ENCODE results near the gene RFX4.
A peak's percentile ranks its signal among the peaks of the same experiment; 100 is the strongest.

The RFX4 gene

DNA sequence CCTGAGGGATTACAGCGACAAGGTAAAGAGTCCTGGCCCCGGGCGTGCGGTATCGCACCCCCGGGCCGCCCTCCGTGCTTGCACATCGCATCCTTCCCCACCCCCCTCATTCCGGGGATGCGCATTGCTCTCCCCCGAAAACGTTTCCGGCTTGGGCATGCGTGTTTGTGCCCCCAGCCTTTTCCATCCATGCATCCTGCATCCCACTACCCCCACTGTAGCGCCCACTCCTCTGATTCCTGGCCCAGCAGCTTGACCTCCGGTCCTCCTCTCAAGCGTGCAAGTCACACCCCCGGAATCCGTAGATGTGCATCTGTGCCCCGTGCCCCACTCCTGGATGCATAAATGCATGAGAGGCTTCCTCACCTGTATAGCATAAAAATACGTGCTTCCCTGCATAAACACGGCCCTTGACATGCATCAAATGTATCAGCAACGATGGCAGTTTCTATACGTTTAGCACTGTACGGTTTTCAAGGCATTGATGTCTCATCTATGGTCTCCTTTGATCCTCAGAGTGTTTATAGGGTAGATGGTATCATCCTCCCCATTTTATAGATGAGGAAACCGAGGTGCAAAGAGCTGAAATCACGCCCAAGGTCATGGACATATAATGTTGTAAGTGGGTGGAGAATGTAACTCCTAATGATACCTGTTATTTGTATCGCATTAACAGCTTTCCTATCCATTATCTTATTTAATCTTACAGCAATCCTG lies 192.2 kb downstream of the RFX4 start:
- Histone ChIP-seq H2AFZ (ENCODE audit: low read length, unreplicated experiment) (peak overlapping the region; percentile 87), H3K27ac (ENCODE audit: low read depth, low read length) (peak overlapping the region; percentile 99), H3K27me3 (ENCODE audit: insufficient read depth, low read length) (no peaks in the 10 kb centered on the region), H3K4me1 (ENCODE audit: control insufficient read depth, insufficient read depth, low read length, unreplicated experiment) (peaks cover 11% of the 10 kb centered on the region), H3K4me3 (ENCODE audit: low read depth, low read length) (peak overlapping the region; percentile 91), H3K79me2 (ENCODE audit: control insufficient read depth, insufficient read depth, low read length, unreplicated experiment) (peaks cover 47% of the 10 kb centered on the region), H3K36me3 (ENCODE audit: insufficient read depth, low read length) (no peaks in the 10 kb centered on the region)

DNA sequence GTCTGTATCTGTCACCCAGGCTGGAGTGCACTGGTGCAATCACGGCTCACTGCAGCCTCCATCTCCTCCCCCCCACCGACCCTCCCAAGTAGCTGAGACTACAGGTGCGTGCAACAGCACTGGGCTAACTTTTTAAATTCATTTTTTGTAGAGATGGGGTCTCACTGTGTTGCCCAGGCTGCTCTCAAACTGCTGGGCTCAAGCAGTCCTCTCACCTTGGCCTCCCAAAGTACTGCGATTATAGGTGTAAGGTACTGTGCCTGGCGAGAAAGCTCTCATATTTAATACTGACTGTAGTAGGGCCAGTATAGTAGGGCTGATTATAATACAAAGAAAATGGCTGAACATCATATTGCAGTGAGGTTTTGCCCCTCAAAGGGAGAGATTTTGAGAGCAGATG lies 194.1 kb downstream of the RFX4 start:
- Histone ChIP-seq H3K4me1 (ENCODE audit: control insufficient read depth, insufficient read depth, low read length, unreplicated experiment) (peaks cover 15% of the 10 kb centered on the region), H3K79me2 (ENCODE audit: control insufficient read depth, insufficient read depth, low read length, unreplicated experiment) (peaks cover 65% of the 10 kb centered on the region), H2AFZ (ENCODE audit: low read length, unreplicated experiment) (no peak overlapping the region)

DNA sequence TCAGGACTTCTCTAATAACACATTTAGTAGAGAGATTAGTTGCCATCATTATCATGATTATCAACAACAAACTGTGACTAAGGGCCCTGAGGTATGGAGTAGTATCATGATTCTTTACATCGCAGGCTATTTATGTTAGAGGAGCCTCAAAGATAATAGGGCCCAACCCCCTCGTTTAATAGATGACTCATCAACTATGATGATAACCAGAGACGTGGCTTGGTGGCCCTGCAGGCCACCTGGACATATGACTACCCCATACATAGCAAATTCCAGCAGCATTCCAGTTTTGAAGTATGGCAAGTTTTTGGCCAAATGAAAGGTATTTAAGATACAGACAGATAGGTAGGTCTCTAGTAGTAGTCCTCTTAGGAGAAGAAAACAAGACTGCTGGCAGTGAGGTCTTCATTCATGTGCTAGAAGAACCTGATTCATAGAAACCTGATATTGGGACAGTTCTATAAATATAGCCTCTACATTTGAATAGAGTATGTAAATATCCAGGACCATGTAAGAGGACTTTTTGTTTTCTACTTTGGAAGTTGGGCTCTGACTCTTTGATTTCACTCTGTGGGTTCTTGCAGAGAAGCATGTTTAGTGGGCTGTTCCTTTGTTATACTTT lies 197.3 kb downstream of the RFX4 start:
- Histone ChIP-seq H3K4me1 (ENCODE audit: control insufficient read depth, insufficient read depth, low read length, unreplicated experiment) (peaks cover 25% of the 10 kb centered on the region), H3K4me3 (ENCODE audit: low read depth, low read length) (no peak overlapping the region), H3K27me3 (ENCODE audit: insufficient read depth, low read length) (no peaks in the 10 kb centered on the region), H3K27ac (ENCODE audit: low read depth, low read length) (no peak overlapping the region), H2AFZ (ENCODE audit: low read length, unreplicated experiment) (no peak overlapping the region), H3K36me3 (ENCODE audit: insufficient read depth, low read length) (peaks cover 2% of the 10 kb centered on the region; the same call in 1 of the 2 replicates), H3K79me2 (ENCODE audit: control insufficient read depth, insufficient read depth, low read length, unreplicated experiment) (peaks cover 83% of the 10 kb centered on the region)

More for the DNA sequence above, 194.1 kb downstream of the RFX4 start:
- no peak overlapping the region for H3K4me3 ChIP-seq (ENCODE audit: low read depth, low read length)
- no peaks in the 10 kb centered on the region for H3K27me3 ChIP-seq (ENCODE audit: insufficient read depth, low read length)
- H3K36me3 ChIP-seq (ENCODE audit: insufficient read depth, low read length) = no peaks in the 10 kb centered on the region
- no peak overlapping the region for H3K27ac ChIP-seq (ENCODE audit: low read depth, low read length)

DNA sequence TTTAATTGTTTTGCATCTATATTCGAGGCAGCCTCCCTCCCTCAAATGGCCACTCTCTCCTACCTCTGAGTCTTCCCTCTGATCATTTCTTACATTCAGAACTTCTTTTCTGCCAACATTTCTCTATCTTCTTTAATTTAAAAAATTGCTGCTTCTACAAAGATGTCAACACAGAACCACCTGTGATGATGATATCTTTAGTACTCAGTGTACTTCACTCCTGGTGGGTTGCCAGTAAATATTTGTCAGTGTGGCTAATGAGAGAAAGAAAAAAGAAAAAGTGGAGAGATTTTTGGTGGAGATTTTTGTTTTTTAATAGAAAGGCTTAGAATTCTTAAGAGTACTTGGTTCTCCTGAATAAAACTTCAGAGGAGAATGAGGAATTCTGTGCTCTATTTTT lies 199.8 kb downstream of the RFX4 start:
- Histone ChIP-seq H3K4me3 (ENCODE audit: low read depth, low read length) (no peak overlapping the region), H3K79me2 (ENCODE audit: control insufficient read depth, insufficient read depth, low read length, unreplicated experiment) (peaks cover 58% of the 10 kb centered on the region), H3K36me3 (ENCODE audit: insufficient read depth, low read length) (peaks cover 10% of the 10 kb centered on the region; the same call in 1 of the 2 replicates)

DNA sequence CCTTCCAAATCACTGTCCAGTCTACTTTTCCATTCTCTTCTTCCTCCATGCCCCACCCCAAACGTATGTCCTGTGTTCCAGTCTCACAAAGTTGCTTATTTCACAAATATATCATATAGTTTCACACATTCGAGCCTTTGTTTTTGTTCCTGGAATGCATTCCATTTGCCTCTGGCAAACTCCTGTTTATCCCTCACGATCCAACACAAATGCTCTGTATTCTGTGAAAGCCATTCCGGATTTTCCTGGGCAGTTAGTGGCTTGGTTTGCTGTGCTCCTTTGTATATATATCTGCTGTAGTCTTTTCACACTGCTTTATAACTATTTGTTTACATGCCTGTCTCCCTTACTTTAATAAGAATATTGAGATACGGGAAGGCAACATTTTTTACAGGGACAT lies 200.7 kb downstream of the RFX4 start:
- Histone ChIP-seq H3K36me3 (ENCODE audit: insufficient read depth, low read length) (peaks cover 10% of the 10 kb centered on the region; the same call in 1 of the 2 replicates), H3K27ac (ENCODE audit: low read depth, low read length) (no peak overlapping the region), H3K4me1 (ENCODE audit: control insufficient read depth, insufficient read depth, low read length, unreplicated experiment) (peaks cover 15% of the 10 kb centered on the region), H3K4me3 (ENCODE audit: low read depth, low read length) (peak overlapping the region; percentile 58; the same call in 1 of the 2 replicates), H3K27me3 (ENCODE audit: insufficient read depth, low read length) (no peaks in the 10 kb centered on the region), H3K79me2 (ENCODE audit: control insufficient read depth, insufficient read depth, low read length, unreplicated experiment) (peaks cover 50% of the 10 kb centered on the region), H2AFZ (ENCODE audit: low read length, unreplicated experiment) (no peak overlapping the region)

More for the DNA sequence above, 199.8 kb downstream of the RFX4 start:
- no peak overlapping the region for H3K27ac ChIP-seq (ENCODE audit: low read depth, low read length)
- H2AFZ ChIP-seq (ENCODE audit: low read length, unreplicated experiment) = no peak overlapping the region
- no peaks in the 10 kb centered on the region for H3K27me3 ChIP-seq (ENCODE audit: insufficient read depth, low read length)
- peaks cover 15% of the 10 kb centered on the region for H3K4me1 ChIP-seq (ENCODE audit: control insufficient read depth, insufficient read depth, low read length, unreplicated experiment)

DNA sequence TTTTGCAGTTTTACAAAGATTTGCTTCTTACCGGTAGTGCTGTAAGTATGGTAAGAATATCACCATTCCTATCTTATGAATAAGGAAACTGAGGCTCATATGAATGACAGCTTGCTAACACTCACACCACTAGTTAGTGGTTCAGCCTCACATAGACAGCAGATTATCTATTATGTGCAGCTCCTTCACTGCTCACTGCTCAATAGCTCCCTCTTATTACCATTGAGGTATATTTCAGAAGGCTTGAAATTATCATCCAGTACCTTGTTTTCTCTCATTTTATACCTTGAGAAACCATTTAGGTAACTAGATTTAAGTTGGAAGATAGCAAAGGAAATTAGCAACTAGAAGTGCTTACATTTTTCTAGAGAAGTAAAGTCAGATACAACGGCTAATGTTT lies 207.2 kb downstream of the RFX4 start:
- no peak overlapping the region for H3K4me3 ChIP-seq (ENCODE audit: low read depth, low read length)
- H3K27ac ChIP-seq (ENCODE audit: low read depth, low read length) = no peak overlapping the region
- no peaks in the 10 kb centered on the region for H3K79me2 ChIP-seq (ENCODE audit: control insufficient read depth, insufficient read depth, low read length, unreplicated experiment)
- no peak overlapping the region for H2AFZ ChIP-seq (ENCODE audit: low read length, unreplicated experiment)
- peaks cover 31% of the 10 kb centered on the region for H3K36me3 ChIP-seq (ENCODE audit: insufficient read depth, low read length)
- no peaks in the 10 kb centered on the region for H3K4me1 ChIP-seq (ENCODE audit: control insufficient read depth, insufficient read depth, low read length, unreplicated experiment)
- no peaks in the 10 kb centered on the region for H3K27me3 ChIP-seq (ENCODE audit: insufficient read depth, low read length)

DNA sequence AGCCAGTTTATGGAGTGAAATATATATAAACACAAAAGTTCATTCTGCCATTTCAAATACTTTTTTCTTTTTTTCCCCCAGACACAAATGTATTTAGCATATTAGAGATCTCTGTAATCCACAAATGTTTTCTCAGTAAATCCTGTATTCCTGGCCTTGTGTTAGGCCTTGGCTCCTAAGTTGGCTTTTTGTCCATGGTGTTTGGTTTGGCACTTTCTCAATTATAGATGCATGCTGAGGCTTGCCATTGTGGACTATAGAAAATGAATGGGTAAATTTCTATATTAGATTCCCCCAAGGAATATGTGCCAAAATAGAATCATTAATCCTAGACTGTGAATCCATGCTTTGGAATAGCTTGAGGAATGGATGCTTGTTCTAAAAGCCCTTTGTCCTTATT lies 208.7 kb downstream of the RFX4 start:
- H2AFZ ChIP-seq (ENCODE audit: low read length, unreplicated experiment) = no peak overlapping the region

DNA sequence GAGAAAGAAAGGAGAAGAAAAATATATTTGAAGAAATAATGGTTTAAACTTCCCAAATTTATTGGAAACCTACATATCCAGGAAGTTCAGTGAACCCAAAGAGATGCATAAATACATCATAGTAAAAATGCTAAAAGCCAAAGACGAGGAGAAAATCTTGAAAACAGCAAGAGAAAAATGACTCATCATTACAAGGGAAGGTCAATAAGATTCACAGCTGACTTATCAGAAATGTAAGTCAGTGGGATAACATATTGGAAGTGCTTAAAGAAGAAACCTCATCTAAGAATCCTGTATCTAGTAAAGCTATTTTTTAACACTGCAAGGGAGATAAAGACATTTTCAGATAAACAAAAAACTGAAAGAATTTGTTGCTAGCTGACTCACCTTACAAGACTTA lies 211.6 kb downstream of the RFX4 start:
- Histone ChIP-seq H3K36me3 (ENCODE audit: insufficient read depth, low read length) (peaks cover 24% of the 10 kb centered on the region), H2AFZ (ENCODE audit: low read length, unreplicated experiment) (no peak overlapping the region), H3K79me2 (ENCODE audit: control insufficient read depth, insufficient read depth, low read length, unreplicated experiment) (no peaks in the 10 kb centered on the region), H3K4me1 (ENCODE audit: control insufficient read depth, insufficient read depth, low read length, unreplicated experiment) (no peaks in the 10 kb centered on the region), H3K27ac (ENCODE audit: low read depth, low read length) (no peak overlapping the region), H3K4me3 (ENCODE audit: low read depth, low read length) (no peak overlapping the region), H3K27me3 (ENCODE audit: insufficient read depth, low read length) (no peaks in the 10 kb centered on the region)

More for the DNA sequence above, 208.7 kb downstream of the RFX4 start:
- Histone ChIP-seq H3K36me3 (ENCODE audit: insufficient read depth, low read length) (peaks cover 31% of the 10 kb centered on the region), H3K4me1 (ENCODE audit: control insufficient read depth, insufficient read depth, low read length, unreplicated experiment) (no peaks in the 10 kb centered on the region), H3K27me3 (ENCODE audit: insufficient read depth, low read length) (no peaks in the 10 kb centered on the region), H3K27ac (ENCODE audit: low read depth, low read length) (no peak overlapping the region), H3K4me3 (ENCODE audit: low read depth, low read length) (no peak overlapping the region), H3K79me2 (ENCODE audit: control insufficient read depth, insufficient read depth, low read length, unreplicated experiment) (no peaks in the 10 kb centered on the region)

DNA sequence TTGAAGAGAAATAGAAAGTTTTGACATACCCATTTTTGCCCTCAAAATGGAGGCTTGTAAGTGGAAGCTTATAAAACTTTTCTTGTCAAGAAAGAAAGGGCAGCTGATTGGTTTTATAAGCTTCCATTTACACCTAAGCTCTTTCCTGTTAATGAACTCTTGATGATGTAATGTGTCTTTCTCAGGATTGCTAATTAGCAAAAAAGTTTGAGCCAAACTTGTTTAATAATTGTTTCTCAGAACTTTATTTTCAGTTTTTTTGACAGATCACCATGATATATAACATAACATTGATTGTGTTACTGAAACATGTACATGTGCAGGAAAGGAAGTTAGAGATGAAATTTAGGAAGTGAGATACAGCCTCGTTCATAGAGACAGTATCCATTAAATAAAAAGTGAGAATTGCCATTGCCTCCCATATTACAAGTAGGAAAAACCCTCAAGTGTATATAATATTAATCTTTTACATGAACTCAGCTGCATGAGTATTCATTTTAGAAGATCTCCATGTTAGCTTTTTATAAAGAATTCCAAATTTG lies 218.4 kb downstream of the RFX4 start:
- no peaks in the 10 kb centered on the region for H3K4me1 ChIP-seq (ENCODE audit: control insufficient read depth, insufficient read depth, low read length, unreplicated experiment)
- no peak overlapping the region for H3K27ac ChIP-seq (ENCODE audit: low read depth, low read length)
- H3K36me3 ChIP-seq (ENCODE audit: insufficient read depth, low read length) = no peaks in the 10 kb centered on the region
- no peak overlapping the region for H3K4me3 ChIP-seq (ENCODE audit: low read depth, low read length)
- no peak overlapping the region for H2AFZ ChIP-seq (ENCODE audit: low read length, unreplicated experiment)
- no peaks in the 10 kb centered on the region for H3K79me2 ChIP-seq (ENCODE audit: control insufficient read depth, insufficient read depth, low read length, unreplicated experiment)
- no peaks in the 10 kb centered on the region for H3K27me3 ChIP-seq (ENCODE audit: insufficient read depth, low read length)

DNA sequence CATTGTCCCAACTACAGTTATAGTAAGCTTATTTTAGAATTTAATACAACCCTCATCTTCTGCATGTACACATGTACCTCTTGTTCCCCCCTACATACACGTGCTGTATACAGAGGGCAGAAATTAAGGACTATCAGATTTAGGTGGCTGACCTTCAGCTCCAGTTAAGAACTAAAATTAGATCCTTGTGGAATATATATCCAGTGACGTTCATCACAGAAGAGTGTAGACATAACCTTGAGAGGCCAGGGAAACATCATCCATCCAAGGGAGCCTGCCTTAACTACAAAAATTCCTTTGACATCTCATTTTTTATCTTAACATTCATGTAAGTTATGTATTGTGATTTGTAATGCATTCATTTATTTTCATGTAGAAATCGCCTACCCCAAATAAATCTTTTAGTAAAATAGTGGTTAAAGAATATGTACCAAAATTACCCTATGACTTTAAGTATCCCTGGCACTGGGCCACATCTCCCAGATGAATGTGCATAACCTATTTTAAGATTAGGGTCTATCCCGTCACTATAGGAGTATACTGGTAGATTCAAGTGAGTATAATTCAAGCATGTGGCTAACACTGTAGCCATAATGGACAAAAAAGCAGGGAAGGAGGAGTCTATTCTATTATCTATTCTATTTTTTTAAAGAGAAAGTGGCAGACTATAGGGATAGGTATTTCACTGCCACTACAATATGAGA lies 219.2 kb downstream of the RFX4 start:
- Histone ChIP-seq H3K27me3 (ENCODE audit: insufficient read depth, low read length) (no peaks in the 10 kb centered on the region), H3K27ac (ENCODE audit: low read depth, low read length) (no peak overlapping the region), H3K36me3 (ENCODE audit: insufficient read depth, low read length) (no peaks in the 10 kb centered on the region), H3K79me2 (ENCODE audit: control insufficient read depth, insufficient read depth, low read length, unreplicated experiment) (no peaks in the 10 kb centered on the region), H3K4me1 (ENCODE audit: control insufficient read depth, insufficient read depth, low read length, unreplicated experiment) (no peaks in the 10 kb centered on the region), H3K4me3 (ENCODE audit: low read depth, low read length) (no peak overlapping the region), H2AFZ (ENCODE audit: low read length, unreplicated experiment) (no peak overlapping the region)
